Activated CD4-positive, alpha-beta memory T cell treated with anti-CD3 and anti-CD28 coated beads for 36 hours (primary cell): ENCODE data around the gene RPTOR. TPM values are rescaled to one million over a fixed set of nuclear protein-coding genes. Genes with fewer than 3 reads are reported as not detected.

Source experiments
- CTCF ChIA-PET: fragments of 350-600 bp; sonication (Branson Sonifier 250); formaldehyde crosslinking; loops from one replicate; lab custom pipeline; 2021; ENCODE audit warnings: antibody characterized with exemption, inconsistent platforms; lab: Charles Lee
- POLR2A ChIA-PET: fragments of 350-600 bp; sonication (Branson Sonifier 250); formaldehyde crosslinking; loops from one replicate; lab custom pipeline; 2021; ENCODE audit warnings: antibody characterized with exemption; lab: Charles Lee
- DNase-seq: peaks from one replicate; pipeline ENCODE4 v3.0.0-alpha.2; 2020
- H3K27ac Mint-ChIP-seq: one replicate; pipeline ENCODE4 v1.8.0; 2021; ENCODE audit warnings: mixed read lengths
- H3K27me3 Mint-ChIP-seq: one replicate; pipeline ENCODE4 v1.8.0; 2021; ENCODE audit warnings: mixed read lengths
- H3K36me3 Mint-ChIP-seq: one replicate; pipeline ENCODE4 v1.8.0; 2021; ENCODE audit warnings: mixed read lengths
- H3K4me1 Mint-ChIP-seq: one replicate; pipeline ENCODE4 v1.8.0; 2021; ENCODE audit warnings: low read depth, mixed read lengths
- H3K4me3 Mint-ChIP-seq: one replicate; pipeline ENCODE4 v1.8.0; 2021; ENCODE audit warnings: mild to moderate bottlenecking, mixed read lengths
- H3K9me3 Mint-ChIP-seq: one replicate; pipeline ENCODE4 v1.8.0; 2021; ENCODE audit warnings: mixed read lengths
- intact Hi-C: fragments of 100-400 bp; cut with micrococcal nuclease; formaldehyde crosslinking; loops from one replicate; pipeline ENCODE4 v1.15.1; 2023
- total RNA-seq, 2 experiments: library from RNA; stranded (reverse); gene quantifications; one replicate each; pipeline ENCODE4 v1.2.3, GENCODE V29; 2021

RPTOR gene
- total RNA-seq, 2 experiments from 2014 or later: 41.5 to 47.9 TPM

GRCh38 chr17:81006891-81007290 lies 462.3 kb downstream of the RPTOR start:
- intact Hi-C loops: no loop called here
- POLR2A ChIA-PET: no interaction called here
- peaks cover 23% of the 10 kb centered on the region for H3K27me3 Mint-ChIP-seq
- no peak for DNase-seq
- peaks cover 11% of the 10 kb centered on the region for H3K4me1 Mint-ChIP-seq
- no peak overlapping the region for H3K27ac Mint-ChIP-seq
- CTCF ChIA-PET: interaction anchor here (1.5 kb wide), 1 partner anchor 17 kb away, joined by 4 read pairs; no protein-coding TSS in a partner anchor
- peaks cover 2% of the 10 kb centered on the region for H3K36me3 Mint-ChIP-seq
- H3K9me3 Mint-ChIP-seq: peaks cover 9% of the 10 kb centered on the region
- no peak overlapping the region for H3K4me3 Mint-ChIP-seq

- intact Hi-C loops: no loop called here
- Mint-ChIP-seq H3K27ac (no peak overlapping the region), H3K36me3 (peaks cover 2% of the 10 kb centered on the region), H3K27me3 (peaks cover 19% of the 10 kb centered on the region), H3K4me1 (peaks cover 11% of the 10 kb centered on the region), H3K9me3 (peaks cover 9% of the 10 kb centered on the region), H3K4me3 (no peak overlapping the region)
- ChIA-PET CTCF (interaction anchor here (1.0 kb wide), 1 partner anchor 94 kb away, joined by 3 read pairs; no protein-coding TSS in a partner anchor), POLR2A (no interaction called here)
- no peak for DNase-seq
Observed at GRCh38 chr17:81008140-81008539, 463.5 kb downstream of the RPTOR start.

GRCh38 chr17:81009136-81009535 lies 464.5 kb downstream of the RPTOR start:
- POLR2A ChIA-PET: no interaction called here
- H3K9me3 Mint-ChIP-seq: peaks cover 9% of the 10 kb centered on the region
- H3K36me3 Mint-ChIP-seq: peaks cover 2% of the 10 kb centered on the region
- peaks cover 13% of the 10 kb centered on the region for H3K27me3 Mint-ChIP-seq
- CTCF ChIA-PET: interaction anchor here (1.0 kb wide), 1 partner anchor 93 kb away, joined by 3 read pairs; no protein-coding TSS in a partner anchor
- no peak for DNase-seq
- no peak overlapping the region for H3K4me3 Mint-ChIP-seq
- intact Hi-C loops: no loop called here
- peaks cover 6% of the 10 kb centered on the region for H3K4me1 Mint-ChIP-seq
- no peak overlapping the region for H3K27ac Mint-ChIP-seq

DNA sequence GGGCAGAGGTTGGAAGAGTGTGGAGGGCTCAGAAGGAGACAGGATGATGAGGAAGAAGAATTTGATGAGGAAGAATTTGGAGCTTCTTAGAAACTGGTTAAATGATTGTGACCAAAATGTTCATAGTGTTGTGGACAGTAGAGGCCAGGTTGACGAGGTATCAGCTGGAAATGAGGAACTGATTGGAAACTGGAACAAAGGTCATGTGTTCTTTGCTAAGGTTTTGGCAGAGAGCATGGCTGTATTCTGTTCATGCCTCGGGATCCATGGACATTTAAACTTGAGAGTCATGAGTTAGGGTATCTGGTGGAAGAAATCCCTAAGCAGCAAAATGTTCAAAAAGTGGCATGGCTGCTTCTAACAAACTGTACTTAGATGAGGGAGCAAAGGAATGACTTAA lies 466.3 kb downstream of the RPTOR start:
- H3K27me3 Mint-ChIP-seq: peaks cover 7% of the 10 kb centered on the region
- intact Hi-C loops: no loop called here
- ChIA-PET CTCF (interaction anchor here (0.6 to 0.9 kb wide), 2 partner anchors 9 to 14 kb away, joined by 3 read pairs; no protein-coding TSS in a partner anchor), POLR2A (no interaction called here)
- peaks cover 2% of the 10 kb centered on the region for H3K36me3 Mint-ChIP-seq
- no peak for DNase-seq
- H3K4me3 Mint-ChIP-seq: no peak overlapping the region
- H3K9me3 Mint-ChIP-seq: peaks cover 9% of the 10 kb centered on the region
- no peaks in the 10 kb centered on the region for H3K4me1 Mint-ChIP-seq
- H3K27ac Mint-ChIP-seq: no peak overlapping the region

GRCh38 chr17:81011951-81012350 lies 467.3 kb downstream of the RPTOR start:
- POLR2A ChIA-PET: no interaction called here
- H3K27me3 Mint-ChIP-seq: peaks cover 1% of the 10 kb centered on the region
- no peak overlapping the region for H3K27ac Mint-ChIP-seq
- H3K4me3 Mint-ChIP-seq: no peak overlapping the region
- CTCF ChIA-PET: interaction anchor here (1.9 kb wide), 1 partner anchor 12 kb away, joined by 7 read pairs; no protein-coding TSS in a partner anchor
- DNase-seq: no peak
- H3K9me3 Mint-ChIP-seq: peaks cover 16% of the 10 kb centered on the region
- H3K36me3 Mint-ChIP-seq: peaks cover 3% of the 10 kb centered on the region
- intact Hi-C loops: no loop called here
- H3K4me1 Mint-ChIP-seq: peaks cover 1% of the 10 kb centered on the region

- Mint-ChIP-seq H3K36me3 (peaks cover 3% of the 10 kb centered on the region), H3K4me1 (peaks cover 4% of the 10 kb centered on the region), H3K4me3 (no peak overlapping the region), H3K9me3 (peaks cover 17% of the 10 kb centered on the region), H3K27me3 (no peaks in the 10 kb centered on the region), H3K27ac (no peak overlapping the region)
- POLR2A ChIA-PET: no interaction called here
- CTCF ChIA-PET: interaction anchor here (1.9 kb wide), 1 partner anchor 11 kb away, joined by 7 read pairs; no protein-coding TSS in a partner anchor
- no peak for DNase-seq
- intact Hi-C loops: no loop called here
Observed at GRCh38 chr17:81012574-81013447, 468.2 kb downstream of the RPTOR start.

DNA sequence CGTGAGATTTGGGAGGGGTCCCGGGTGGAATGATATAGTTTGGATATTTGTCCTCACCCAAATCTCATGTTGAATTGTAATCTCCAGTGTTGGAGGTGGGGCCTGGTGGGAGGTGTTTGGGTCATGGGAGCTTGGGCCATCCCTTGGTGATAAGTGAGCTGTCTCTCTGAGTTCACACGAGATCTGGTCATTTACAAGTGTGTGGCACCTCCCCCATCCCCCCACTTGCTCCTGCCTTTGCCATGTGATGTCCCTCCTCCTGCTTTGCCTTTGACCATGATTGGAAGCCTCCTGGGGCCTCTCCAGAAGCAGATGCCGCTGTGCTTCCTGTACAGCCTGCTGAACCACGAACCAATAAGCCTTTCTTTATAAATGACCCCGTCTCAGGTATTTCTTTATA lies 469.0 kb downstream of the RPTOR start:
- intact Hi-C loops: no loop called here
- H3K4me3 Mint-ChIP-seq: no peak overlapping the region
- no peaks in the 10 kb centered on the region for H3K27me3 Mint-ChIP-seq
- no peak for DNase-seq
- H3K9me3 Mint-ChIP-seq: peaks cover 17% of the 10 kb centered on the region
- peaks cover 3% of the 10 kb centered on the region for H3K36me3 Mint-ChIP-seq
- peaks cover 12% of the 10 kb centered on the region for H3K4me1 Mint-ChIP-seq
- no peak overlapping the region for H3K27ac Mint-ChIP-seq
- CTCF ChIA-PET: interaction anchor here (1.9 kb wide), 1 partner anchor 10 kb away, joined by 7 read pairs; no protein-coding TSS in a partner anchor
- POLR2A ChIA-PET: no interaction called here

DNA sequence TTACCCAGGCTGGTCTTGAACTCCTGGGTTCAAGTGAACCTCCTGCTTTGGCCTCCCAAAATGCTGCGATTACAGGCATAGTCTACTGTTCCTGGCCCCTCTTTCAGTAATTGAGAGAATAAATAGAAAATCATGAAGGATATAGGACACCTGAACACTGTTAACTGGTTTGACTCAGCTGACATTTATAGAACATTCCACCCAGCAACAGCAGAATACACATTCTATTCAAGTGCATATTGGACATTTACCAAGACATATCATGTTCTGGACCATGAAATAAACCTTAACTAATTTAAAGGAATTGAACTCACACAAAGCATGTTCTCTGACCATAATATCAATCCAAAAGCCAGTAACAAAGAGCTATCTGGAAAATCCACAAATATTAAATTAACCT lies 470.5 kb downstream of the RPTOR start:
- Mint-ChIP-seq H3K27me3 (no peaks in the 10 kb centered on the region), H3K27ac (no peak overlapping the region), H3K9me3 (peaks cover 17% of the 10 kb centered on the region), H3K4me3 (no peak overlapping the region), H3K36me3 (peaks cover 3% of the 10 kb centered on the region), H3K4me1 (peaks cover 13% of the 10 kb centered on the region)
- POLR2A ChIA-PET: no interaction called here
- DNase-seq: no peak
- CTCF ChIA-PET: interaction anchor here (1.2 kb wide), 1 partner anchor 8 kb away, joined by 7 read pairs; no protein-coding TSS in a partner anchor
- intact Hi-C loops: no loop called here

Other genes with a start within 250 kb of the RPTOR start
- gene ENDOV, start 129.7 kb upstream of the RPTOR start, total RNA-seq: 10 to 100 TPM; 16.1 to 16.3 TPM
- gene NPTX1, start 68.2 kb upstream of the RPTOR start, total RNA-seq: 1 to 10 TPM; 1.2 to 1.4 TPM